ENCODE results near the gene KCNN4.

The KCNN4 gene

DNA sequence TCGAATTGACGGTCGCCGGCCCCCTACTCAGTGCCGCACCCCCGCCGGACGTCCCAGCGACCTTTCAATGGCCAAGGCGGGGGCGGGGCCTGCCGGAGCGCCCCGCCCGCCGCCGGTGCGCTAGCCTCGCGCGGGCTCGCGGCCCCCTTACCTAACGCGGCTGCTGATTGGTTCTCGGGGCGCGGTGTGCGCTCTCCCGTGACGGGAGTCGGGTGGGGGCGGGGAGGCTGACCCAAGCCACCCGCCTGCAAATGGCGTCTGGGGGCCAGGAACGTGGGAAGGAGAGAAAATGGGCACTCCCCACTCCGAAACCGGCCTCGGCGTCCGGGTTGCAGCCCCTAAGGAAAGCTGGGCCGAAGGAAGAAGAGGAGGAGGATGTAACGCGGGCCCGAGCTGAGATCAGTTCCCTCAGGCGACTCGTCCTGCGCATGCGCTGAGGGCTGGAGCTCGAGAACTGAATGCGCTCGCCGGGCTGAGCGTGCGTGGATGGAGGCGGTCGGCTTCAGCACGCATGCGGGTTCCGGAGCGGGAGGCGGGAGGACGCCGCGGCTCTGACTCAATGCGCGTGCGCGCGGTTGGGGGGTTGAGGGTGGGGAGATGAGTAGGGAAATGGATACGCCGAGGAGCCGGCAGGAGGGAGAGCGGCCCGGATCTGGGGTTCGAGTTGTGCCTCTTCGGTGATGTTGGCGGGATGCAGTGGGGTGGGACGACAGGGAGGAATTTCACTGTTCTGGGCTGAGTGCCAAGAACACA lies 26.1 kb downstream of the KCNN4 start, which contains the start of gene SMG9:
TSS of gene SMG9 (minus strand) at position 460 of the 753 bp plus-strand sequence. CDS start 4,221 bp downstream, outside the sequence.
- peak within 1 kb of the TSS; percentile 95 for H3K27ac ChIP-seq
- no peaks in the 10 kb centered on the region for H3K27me3 ChIP-seq
- peaks cover 10% of the 10 kb centered on the region for H3K36me3 ChIP-seq
- no peaks in the 10 kb centered on the region for H3K9me3 ChIP-seq
- H3K4me3 ChIP-seq (ENCODE audit: low read depth in 1 of 2, low read length in 1 of 2), result peak within 1 kb of the TSS; percentile 90 to 94
- TF ChIP-seq, protein P1, sequence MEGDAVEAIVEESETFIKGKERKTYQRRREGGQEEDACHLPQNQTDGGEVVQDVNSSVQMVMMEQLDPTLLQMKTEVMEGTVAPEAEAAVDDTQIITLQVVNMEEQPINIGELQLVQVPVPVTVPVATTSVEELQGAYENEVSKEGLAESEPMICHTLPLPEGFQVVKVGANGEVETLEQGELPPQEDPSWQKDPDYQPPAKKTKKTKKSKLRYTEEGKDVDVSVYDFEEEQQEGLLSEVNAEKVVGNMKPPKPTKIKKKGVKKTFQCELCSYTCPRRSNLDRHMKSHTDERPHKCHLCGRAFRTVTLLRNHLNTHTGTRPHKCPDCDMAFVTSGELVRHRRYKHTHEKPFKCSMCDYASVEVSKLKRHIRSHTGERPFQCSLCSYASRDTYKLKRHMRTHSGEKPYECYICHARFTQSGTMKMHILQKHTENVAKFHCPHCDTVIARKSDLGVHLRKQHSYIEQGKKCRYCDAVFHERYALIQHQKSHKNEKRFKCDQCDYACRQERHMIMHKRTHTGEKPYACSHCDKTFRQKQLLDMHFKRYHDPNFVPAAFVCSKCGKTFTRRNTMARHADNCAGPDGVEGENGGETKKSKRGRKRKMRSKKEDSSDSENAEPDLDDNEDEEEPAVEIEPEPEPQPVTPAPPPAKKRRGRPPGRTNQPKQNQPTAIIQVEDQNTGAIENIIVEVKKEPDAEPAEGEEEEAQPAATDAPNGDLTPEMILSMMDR (IDR thresholded peaks at IDR 0.05), result peak; percentile 43
- peaks cover 25 to 28% of the 10 kb centered on the region in 2 experiments for H3K4me1 ChIP-seq (ENCODE audit: control insufficient read depth in 1 of 2, insufficient read depth in 1 of 2, low read depth in 1 of 2, low read length in 1 of 2)

DNA sequence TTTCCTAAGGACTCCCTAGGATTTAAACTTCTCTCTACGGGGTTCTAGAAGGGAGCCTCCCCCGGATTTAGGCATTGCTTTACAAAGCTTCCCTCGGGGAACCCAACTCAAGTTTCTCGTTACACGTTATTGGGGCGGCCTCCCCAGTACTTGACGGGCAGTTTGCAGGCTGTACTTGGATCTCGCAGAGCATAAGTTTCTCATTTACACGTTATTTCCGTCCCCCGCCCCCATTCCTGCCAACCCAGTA lies 26.6 kb downstream of the KCNN4 start:
- Histone ChIP-seq H3K27ac (peak overlapping the region; percentile 95), H3K4me1 (ENCODE audit: control insufficient read depth in 1 of 2, insufficient read depth in 1 of 2, low read depth in 1 of 2, low read length in 1 of 2) (peaks cover 25 to 28% of the 10 kb centered on the region in 2 experiments), H3K27me3 (no peaks in the 10 kb centered on the region), H3K4me3 (ENCODE audit: low read depth in 1 of 2, low read length in 1 of 2) (peak overlapping the region; percentile 90 to 94), H3K36me3 (peaks cover 15% of the 10 kb centered on the region), H3K9me3 (no peaks in the 10 kb centered on the region)
- TF ChIP-seq, protein P1 (IDR thresholded peaks at IDR 0.05), result no peak

DNA sequence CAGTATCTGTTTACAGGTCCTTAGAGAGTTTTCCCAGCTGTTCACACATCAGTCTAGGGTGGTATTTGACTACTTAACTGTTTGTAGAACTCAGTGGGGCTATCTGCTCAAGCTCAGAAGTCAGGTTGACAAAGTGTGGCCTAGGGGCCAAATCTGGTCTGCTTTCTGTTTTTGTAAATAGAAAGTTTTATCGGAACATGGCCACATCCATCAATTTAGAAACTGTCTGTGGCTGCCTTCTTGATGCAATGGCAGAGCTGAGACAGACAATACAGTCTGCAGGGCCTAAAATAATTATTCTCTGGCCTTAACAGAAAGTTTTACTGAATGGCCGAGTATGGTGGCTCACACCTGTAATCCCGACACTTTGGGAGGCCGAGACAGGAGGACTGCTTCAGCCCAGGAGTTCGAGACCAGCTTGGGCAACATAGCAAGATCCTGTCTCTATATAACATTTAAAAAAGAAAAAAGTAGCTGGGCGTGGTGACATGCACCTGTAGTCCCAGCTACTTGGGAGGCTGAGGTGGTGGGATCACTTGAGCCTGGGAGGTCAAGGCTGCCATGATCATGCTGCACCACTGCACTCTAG lies 28.4 kb downstream of the KCNN4 start:
- peaks cover 25 to 28% of the 10 kb centered on the region in 2 experiments for H3K4me1 ChIP-seq (ENCODE audit: control insufficient read depth in 1 of 2, insufficient read depth in 1 of 2, low read depth in 1 of 2, low read length in 1 of 2)
- H3K9me3 ChIP-seq, result no peaks in the 10 kb centered on the region
- H3K27me3 ChIP-seq, result no peaks in the 10 kb centered on the region
- TF ChIP-seq, protein P1 (IDR thresholded peaks at IDR 0.05), result no peak
- H3K4me3 ChIP-seq (ENCODE audit: low read depth in 1 of 2, low read length in 1 of 2), result no peak overlapping the region
- no peak overlapping the region for H3K27ac ChIP-seq
- H3K36me3 ChIP-seq, result peaks cover 33% of the 10 kb centered on the region

DNA sequence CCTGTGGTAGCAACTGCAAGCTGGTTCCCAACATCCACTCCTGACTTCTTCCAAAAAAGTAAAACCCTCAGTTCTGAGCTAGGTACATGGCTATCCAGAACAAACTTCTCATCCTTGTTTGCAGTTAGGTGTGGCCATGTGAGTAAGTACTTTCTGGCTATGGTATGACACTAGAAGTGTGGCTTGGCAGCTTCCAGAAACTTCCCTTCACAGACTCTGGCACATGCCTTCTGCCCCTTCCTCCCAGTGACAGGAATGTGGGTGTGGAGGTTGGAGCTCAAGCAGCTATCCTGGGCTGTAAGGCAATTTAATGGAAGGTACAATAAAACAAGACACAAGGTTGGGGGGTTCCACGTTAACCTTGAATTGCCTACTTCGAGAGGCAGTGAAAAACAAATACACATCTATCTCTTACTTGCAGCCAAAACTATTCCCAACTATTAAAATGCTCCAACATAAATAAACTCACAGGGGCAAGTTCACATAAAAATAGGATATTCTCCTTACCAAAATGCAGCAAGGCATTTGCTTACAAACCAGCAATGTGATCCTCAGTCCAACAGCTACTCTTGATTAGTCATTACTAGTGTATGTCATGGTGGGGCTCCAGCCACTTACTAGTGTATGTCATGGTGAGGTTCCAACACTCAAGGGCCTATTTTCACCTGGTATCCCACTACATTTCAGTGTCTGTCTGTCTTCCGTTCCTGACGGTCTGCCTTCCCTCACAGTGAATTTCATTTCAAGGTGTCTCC lies 29.1 kb downstream of the KCNN4 start:
- Histone ChIP-seq H3K4me3 (ENCODE audit: low read depth in 1 of 2, low read length in 1 of 2) (no peak overlapping the region), H3K27ac (no peak overlapping the region), H3K4me1 (ENCODE audit: control insufficient read depth in 1 of 2, insufficient read depth in 1 of 2, low read depth in 1 of 2, low read length in 1 of 2) (peaks cover 25 to 28% of the 10 kb centered on the region in 2 experiments), H3K36me3 (peaks cover 41% of the 10 kb centered on the region), H3K27me3 (no peaks in the 10 kb centered on the region), H3K9me3 (no peaks in the 10 kb centered on the region)
- TF ChIP-seq, protein P1 (IDR thresholded peaks at IDR 0.05), result no peak

- Histone ChIP-seq H3K9me3 (no peaks in the 10 kb centered on the region), H3K36me3 (peaks cover 47% of the 10 kb centered on the region), H3K27ac (no peak overlapping the region), H3K4me3 (ENCODE audit: low read depth in 1 of 2, low read length in 1 of 2) (no peak overlapping the region), H3K27me3 (no peaks in the 10 kb centered on the region), H3K4me1 (ENCODE audit: control insufficient read depth in 1 of 2, insufficient read depth in 1 of 2, low read depth in 1 of 2, low read length in 1 of 2) (peaks cover 17 to 22% of the 10 kb centered on the region in 2 experiments)
- TF ChIP-seq, protein P1 (IDR thresholded peaks at IDR 0.05), result no peak
These were observed 30.9 kb downstream of the KCNN4 start for GRCh38 chr19:43749898-43750297.

Measured in neutrophil (primary cell).